ENCODE measurements around the gene ETV6.

Gene ETV6

GRCh38 chr12:11834931-11835330, 185.5 kb downstream of the ETV6 start:
- Histone ChIP-seq H3K9me3 (ENCODE audit: severe bottlenecking) (no peaks in the 10 kb centered on the region), H3K27ac (no peak overlapping the region), H3K4me3 (ENCODE audit: low read depth, low read length) (no peak overlapping the region), H3K36me3 (no peaks in the 10 kb centered on the region), H3K27me3 (ENCODE audit: insufficient read depth, low read depth, severe bottlenecking) (no peaks in the 10 kb centered on the region)
- TF ChIP-seq, protein P1, sequence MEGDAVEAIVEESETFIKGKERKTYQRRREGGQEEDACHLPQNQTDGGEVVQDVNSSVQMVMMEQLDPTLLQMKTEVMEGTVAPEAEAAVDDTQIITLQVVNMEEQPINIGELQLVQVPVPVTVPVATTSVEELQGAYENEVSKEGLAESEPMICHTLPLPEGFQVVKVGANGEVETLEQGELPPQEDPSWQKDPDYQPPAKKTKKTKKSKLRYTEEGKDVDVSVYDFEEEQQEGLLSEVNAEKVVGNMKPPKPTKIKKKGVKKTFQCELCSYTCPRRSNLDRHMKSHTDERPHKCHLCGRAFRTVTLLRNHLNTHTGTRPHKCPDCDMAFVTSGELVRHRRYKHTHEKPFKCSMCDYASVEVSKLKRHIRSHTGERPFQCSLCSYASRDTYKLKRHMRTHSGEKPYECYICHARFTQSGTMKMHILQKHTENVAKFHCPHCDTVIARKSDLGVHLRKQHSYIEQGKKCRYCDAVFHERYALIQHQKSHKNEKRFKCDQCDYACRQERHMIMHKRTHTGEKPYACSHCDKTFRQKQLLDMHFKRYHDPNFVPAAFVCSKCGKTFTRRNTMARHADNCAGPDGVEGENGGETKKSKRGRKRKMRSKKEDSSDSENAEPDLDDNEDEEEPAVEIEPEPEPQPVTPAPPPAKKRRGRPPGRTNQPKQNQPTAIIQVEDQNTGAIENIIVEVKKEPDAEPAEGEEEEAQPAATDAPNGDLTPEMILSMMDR (IDR thresholded peaks at IDR 0.05; ENCODE audit: low read depth, low read length), result no peak
- no peak for DNase-seq

DNA sequence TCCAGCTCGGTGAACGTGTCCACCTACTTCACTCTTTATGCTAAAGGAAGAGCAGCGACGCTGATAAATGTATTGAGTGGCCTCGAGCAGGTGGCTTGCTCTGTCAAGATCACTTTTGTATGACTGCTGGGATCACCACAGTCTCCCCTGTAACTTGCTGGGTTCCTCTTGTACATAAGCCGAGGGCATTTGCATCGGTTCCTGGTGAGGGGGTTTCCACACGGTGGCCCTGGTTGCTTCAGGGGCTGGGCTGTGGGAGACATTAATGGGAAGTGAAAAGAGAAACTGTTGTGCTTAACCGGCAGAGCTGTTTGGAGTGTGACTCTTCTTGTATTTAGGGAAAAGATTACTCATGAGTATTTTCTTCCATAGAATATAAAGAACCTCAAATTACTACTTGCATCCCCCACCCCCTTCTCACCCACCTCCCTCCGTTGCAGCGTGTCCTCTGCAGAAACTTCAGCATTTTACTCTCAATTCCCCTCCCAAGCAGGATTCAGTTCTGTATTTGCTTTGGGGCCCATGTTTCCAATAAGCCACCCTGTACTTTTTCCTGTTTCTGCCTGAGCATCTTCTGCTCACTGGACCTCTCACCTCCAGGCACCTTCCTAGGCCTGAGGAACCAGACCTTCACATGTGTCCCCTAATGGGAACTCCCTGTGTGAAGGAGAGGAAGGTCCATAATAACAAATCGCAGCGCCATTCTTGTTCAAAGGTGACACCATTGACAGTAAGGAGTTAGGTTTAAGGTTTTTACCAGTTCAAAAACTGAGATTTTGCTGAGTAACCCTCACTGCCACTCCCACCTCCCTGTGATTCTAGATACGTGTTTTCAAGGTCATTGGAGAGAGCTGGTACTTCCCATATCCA, 187.0 kb downstream of the ETV6 start:
- no peak overlapping the region for H3K4me3 ChIP-seq (ENCODE audit: low read depth, low read length)
- TF ChIP-seq, protein P1 (IDR thresholded peaks at IDR 0.05; ENCODE audit: low read depth, low read length), result no peak
- H3K27ac ChIP-seq, result no peak overlapping the region
- no peaks in the 10 kb centered on the region for H3K9me3 ChIP-seq (ENCODE audit: severe bottlenecking)
- H3K36me3 ChIP-seq, result no peaks in the 10 kb centered on the region
- no peak for DNase-seq
- H3K27me3 ChIP-seq (ENCODE audit: insufficient read depth, low read depth, severe bottlenecking), result no peaks in the 10 kb centered on the region

GRCh38 chr12:11837216-11837934, 187.9 kb downstream of the ETV6 start:
- DNase-seq, result no peak
- Histone ChIP-seq H3K4me3 (ENCODE audit: low read depth, low read length) (no peak overlapping the region), H3K36me3 (no peaks in the 10 kb centered on the region)

DNA sequence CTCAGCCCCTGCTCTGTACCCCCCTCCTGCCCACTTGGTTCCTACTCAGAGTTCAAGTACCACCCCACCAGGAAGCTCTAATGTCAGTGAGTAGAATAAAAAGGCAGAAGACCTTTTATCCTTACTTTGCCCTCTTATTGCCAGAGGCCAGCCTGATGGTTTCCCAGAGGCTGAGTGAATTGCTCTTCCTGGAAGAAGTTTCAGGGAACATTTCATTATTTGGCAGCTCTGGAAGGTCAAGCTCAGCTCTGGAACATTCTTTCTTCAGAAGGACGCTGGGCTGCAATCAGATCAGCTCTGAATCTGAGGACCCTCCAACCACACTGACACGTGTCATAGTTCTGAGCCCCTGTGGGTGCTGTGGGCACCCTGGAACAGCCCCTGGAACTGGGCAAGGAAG, 188.9 kb downstream of the ETV6 start:
- H3K27me3 ChIP-seq (ENCODE audit: insufficient read depth, low read depth, severe bottlenecking), result no peaks in the 10 kb centered on the region
- no peak overlapping the region for H3K27ac ChIP-seq
- no peaks in the 10 kb centered on the region for H3K36me3 ChIP-seq
- H3K4me3 ChIP-seq (ENCODE audit: low read depth, low read length), result no peak overlapping the region
- TF ChIP-seq, protein P1 (IDR thresholded peaks at IDR 0.05; ENCODE audit: low read depth, low read length), result no peak
- no peak for DNase-seq
- H3K9me3 ChIP-seq (ENCODE audit: severe bottlenecking), result no peaks in the 10 kb centered on the region

More at GRCh38 chr12:11837216-11837934, 187.9 kb downstream of the ETV6 start:
- H3K27ac ChIP-seq, result no peak overlapping the region
- TF ChIP-seq, protein P1 (IDR thresholded peaks at IDR 0.05; ENCODE audit: low read depth, low read length), result no peak
- no peaks in the 10 kb centered on the region for H3K9me3 ChIP-seq (ENCODE audit: severe bottlenecking)
- H3K27me3 ChIP-seq (ENCODE audit: insufficient read depth, low read depth, severe bottlenecking), result no peaks in the 10 kb centered on the region

DNA sequence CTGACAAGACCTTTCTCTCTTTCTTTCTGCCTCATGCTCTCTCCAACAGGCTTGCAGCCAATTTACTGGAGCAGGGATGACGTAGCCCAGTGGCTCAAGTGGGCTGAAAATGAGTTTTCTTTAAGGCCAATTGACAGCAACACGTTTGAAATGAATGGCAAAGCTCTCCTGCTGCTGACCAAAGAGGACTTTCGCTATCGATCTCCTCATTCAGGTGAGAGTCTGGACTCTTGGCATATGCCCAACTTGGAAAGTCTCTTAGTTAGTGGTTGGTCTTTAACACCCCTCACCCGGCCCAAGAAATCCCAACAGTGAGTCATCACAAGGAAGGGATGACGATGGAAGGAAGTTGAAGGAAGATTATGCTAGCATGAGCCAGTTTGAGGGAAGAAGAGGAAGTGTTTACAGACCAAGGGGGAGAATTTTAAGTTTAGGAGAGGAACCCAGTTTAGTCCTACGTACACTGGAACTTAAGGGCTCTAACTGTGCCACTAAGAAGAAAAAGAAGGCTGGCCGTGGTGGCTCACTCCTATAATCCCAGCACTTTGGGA, 189.7 kb downstream of the ETV6 start:
- no peak for DNase-seq
- Histone ChIP-seq H3K36me3 (no peaks in the 10 kb centered on the region), H3K27me3 (ENCODE audit: insufficient read depth, low read depth, severe bottlenecking) (no peaks in the 10 kb centered on the region), H3K27ac (no peak overlapping the region), H3K4me3 (ENCODE audit: low read depth, low read length) (no peak overlapping the region), H3K9me3 (ENCODE audit: severe bottlenecking) (no peaks in the 10 kb centered on the region)
- TF ChIP-seq, protein P1 (IDR thresholded peaks at IDR 0.05; ENCODE audit: low read depth, low read length), result no peak
